ENCODE results near the gene CCER1.

CCER1 gene

DNA sequence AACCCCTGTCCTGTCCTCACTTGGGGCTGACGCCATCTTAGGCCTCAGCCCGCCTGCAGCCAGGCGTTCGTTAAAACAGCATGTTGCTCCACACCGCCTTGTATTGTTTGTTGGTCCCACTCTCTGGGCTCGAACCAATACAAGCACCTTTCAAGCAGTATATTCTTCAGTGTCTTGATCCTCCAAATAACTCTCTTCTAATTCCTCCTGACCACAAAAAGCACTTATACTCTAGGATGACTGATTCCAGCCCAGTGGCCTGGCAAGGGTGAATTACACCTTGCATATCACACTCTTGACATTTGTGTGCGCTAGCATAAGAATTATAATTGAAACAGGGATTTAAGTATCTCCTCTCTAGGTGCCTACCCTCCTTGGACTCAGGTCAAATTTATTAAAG is 7.1 kb downstream of the CCER1 start:
- TF ChIP-seq, protein P1, sequence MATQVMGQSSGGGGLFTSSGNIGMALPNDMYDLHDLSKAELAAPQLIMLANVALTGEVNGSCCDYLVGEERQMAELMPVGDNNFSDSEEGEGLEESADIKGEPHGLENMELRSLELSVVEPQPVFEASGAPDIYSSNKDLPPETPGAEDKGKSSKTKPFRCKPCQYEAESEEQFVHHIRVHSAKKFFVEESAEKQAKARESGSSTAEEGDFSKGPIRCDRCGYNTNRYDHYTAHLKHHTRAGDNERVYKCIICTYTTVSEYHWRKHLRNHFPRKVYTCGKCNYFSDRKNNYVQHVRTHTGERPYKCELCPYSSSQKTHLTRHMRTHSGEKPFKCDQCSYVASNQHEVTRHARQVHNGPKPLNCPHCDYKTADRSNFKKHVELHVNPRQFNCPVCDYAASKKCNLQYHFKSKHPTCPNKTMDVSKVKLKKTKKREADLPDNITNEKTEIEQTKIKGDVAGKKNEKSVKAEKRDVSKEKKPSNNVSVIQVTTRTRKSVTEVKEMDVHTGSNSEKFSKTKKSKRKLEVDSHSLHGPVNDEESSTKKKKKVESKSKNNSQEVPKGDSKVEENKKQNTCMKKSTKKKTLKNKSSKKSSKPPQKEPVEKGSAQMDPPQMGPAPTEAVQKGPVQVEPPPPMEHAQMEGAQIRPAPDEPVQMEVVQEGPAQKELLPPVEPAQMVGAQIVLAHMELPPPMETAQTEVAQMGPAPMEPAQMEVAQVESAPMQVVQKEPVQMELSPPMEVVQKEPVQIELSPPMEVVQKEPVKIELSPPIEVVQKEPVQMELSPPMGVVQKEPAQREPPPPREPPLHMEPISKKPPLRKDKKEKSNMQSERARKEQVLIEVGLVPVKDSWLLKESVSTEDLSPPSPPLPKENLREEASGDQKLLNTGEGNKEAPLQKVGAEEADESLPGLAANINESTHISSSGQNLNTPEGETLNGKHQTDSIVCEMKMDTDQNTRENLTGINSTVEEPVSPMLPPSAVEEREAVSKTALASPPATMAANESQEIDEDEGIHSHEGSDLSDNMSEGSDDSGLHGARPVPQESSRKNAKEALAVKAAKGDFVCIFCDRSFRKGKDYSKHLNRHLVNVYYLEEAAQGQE (IDR thresholded peaks at IDR 0.05; ENCODE audit: low read depth): no peak

DNA sequence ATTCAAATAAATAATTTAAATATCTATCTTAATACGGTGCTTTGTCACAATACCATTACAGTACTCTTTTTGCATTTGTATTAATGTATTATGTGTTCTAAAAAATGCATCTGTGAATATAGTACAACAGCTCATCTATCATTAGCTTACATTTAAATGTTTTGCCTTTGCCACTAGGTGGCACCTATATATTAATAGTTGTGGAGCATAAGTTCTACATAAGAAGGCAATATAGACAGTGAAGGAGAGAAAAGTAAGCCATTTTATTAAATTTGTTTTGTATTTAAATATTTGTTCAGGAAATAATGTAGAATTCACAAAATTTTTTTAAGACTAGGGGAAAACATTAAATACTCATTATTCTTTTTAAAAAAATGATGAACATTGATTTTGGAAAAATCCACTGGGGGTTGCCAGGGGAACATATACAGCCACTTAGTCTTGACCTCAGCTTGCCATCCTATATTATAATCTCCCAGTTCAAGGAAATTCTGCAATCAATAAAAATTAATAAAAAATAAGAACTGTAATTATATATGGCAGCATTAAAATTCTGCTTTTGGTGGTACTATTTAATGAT is 9.8 kb downstream of the CCER1 start:
- TF ChIP-seq, protein P2, sequence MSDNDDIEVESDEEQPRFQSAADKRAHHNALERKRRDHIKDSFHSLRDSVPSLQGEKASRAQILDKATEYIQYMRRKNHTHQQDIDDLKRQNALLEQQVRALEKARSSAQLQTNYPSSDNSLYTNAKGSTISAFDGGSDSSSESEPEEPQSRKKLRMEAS (IDR thresholded peaks at IDR 0.05): no peak
- TF ChIP-seq RAD21 (IDR thresholded peaks at IDR 0.05; ENCODE audit: low read depth): peak; percentile 53

DNA sequence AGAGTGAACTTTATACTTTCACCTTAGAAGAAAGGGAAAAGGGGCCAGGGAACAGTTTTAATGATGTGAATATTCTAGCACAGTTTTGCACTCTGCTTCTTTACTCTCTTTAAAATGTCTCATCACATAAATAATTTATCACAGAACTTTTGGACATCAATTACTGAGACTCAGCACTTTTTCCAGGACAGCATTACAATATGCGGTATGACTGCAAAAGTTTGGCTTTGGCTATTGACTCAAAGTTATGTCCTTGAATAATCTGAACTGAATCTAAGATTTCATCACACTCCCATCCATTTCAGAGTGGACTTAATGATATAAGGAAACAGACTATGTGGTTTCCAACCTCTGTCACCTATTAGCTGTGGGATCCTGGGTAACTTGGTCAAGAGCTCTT is 11.7 kb downstream of the CCER1 start:
- TF ChIP-seq TAF1 (IDR thresholded peaks at IDR 0.05; ENCODE audit: low read depth) (no peak), ZBTB7A (IDR thresholded peaks at IDR 0.05; ENCODE audit: low read depth) (no peak), EP300 (IDR thresholded peaks at IDR 0.05; ENCODE audit: borderline replicate concordance) (no peak), TEAD4 (IDR thresholded peaks at IDR 0.05) (no peak), NFIC (IDR thresholded peaks at IDR 0.05) (no peak), RAD21 (IDR thresholded peaks at IDR 0.05; ENCODE audit: low read depth) (no peak), CREB1 (IDR thresholded peaks at IDR 0.05; ENCODE audit: low read depth) (no peak), TCF12 (IDR thresholded peaks at IDR 0.05; ENCODE audit: low read depth) (no peak), EGR1 (IDR thresholded peaks at IDR 0.05) (no peak), FOXM1 (IDR thresholded peaks at IDR 0.05; ENCODE audit: borderline replicate concordance, low read depth) (no peak), YY1 (IDR thresholded peaks at IDR 0.05; ENCODE audit: low read depth) (no peak), CEBPB (IDR thresholded peaks at IDR 0.05) (no peak)
- TF ChIP-seq, protein P2 (IDR thresholded peaks at IDR 0.05): no peak
- TF ChIP-seq, protein P1 (IDR thresholded peaks at IDR 0.05; ENCODE audit: low read depth): no peak
- TF ChIP-seq, protein P3, sequence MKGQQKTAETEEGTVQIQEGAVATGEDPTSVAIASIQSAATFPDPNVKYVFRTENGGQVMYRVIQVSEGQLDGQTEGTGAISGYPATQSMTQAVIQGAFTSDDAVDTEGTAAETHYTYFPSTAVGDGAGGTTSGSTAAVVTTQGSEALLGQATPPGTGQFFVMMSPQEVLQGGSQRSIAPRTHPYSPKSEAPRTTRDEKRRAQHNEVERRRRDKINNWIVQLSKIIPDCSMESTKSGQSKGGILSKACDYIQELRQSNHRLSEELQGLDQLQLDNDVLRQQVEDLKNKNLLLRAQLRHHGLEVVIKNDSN (IDR thresholded peaks at IDR 0.05): no peak

DNA sequence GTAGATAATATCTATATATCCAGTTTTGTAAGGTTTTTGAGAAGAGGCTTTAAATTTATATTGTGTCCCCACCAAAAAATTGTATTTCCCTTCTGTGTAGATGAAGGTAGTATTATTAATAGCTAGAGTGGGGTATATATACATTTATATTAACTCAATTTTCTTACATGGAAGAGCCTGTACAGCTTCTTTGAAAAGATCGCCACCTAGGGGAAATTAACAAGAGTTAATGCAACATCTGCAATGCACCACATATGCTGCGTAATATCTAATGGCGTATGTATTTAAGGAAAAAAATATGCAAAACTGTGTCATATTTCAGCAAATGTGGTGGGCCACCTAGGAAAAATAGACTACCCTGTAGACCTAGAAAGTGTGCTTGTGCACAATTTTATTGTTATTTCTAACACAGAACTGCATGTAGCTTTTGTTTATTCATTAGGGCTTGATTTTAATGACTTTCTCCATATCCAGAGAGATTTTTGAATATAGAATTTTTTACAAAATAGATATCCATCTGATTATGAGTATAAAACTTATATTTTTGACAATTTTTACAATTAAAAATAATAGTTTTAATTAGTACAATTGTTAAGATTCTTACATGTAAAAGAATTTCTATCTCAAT is 14.0 kb downstream of the CCER1 start:
- TF ChIP-seq RAD21 (IDR thresholded peaks at IDR 0.05; ENCODE audit: low read depth) (peak; percentile 65), TEAD4 (IDR thresholded peaks at IDR 0.05) (no peak)

DNA sequence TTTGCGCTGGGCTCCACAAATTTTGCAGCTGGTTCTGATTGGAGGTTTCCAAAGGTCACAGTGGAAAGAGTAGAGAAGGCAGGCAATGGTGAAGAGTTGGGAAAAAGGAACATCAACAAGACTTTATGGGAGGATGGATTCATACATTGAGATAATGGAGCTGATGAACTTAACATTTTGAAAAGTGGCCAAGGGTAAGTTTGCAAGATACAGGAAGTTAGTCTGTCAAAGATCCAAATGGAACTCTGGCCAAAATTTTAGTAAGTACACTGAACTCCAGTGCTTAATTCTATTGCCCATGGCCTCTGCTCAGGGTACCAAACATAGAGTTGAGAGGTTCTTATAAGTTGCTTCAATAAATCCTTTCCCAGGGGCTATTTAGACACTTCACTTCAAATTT is 15.6 kb downstream of the CCER1 start:
- TF ChIP-seq TEAD4 (IDR thresholded peaks at IDR 0.05) (no peak), YY1 (IDR thresholded peaks at IDR 0.05; ENCODE audit: low read depth) (no peak), EP300 (IDR thresholded peaks at IDR 0.05; ENCODE audit: borderline replicate concordance) (no peak), TAF1 (IDR thresholded peaks at IDR 0.05; ENCODE audit: low read depth) (no peak), RAD21 (IDR thresholded peaks at IDR 0.05; ENCODE audit: low read depth) (no peak), NFIC (IDR thresholded peaks at IDR 0.05) (no peak), EGR1 (IDR thresholded peaks at IDR 0.05) (no peak), ZBTB7A (IDR thresholded peaks at IDR 0.05; ENCODE audit: low read depth) (no peak), TCF12 (IDR thresholded peaks at IDR 0.05; ENCODE audit: low read depth) (no peak)

DNA sequence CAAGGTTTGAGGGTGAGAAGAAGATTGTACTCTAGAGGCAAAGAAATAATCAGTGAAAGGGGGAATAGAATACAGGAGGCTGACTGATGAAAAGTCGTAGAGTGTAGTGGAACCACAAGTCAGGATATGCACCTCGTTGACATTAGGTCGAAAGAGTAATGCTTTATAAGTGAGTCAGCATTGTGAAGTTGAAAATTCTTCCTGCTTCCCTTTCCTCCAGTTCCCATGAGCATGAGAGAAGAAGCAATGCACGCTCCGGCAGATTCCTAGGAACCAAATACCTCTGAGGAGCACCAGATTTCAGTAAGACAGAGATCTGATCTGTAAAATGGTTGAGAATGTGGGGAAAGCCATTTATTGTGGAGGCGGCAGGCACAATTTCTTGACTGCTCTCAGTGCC is 16.5 kb downstream of the CCER1 start:
- TF ChIP-seq TEAD4 (IDR thresholded peaks at IDR 0.05) (no peak), NFIC (IDR thresholded peaks at IDR 0.05) (no peak), ZBTB7A (IDR thresholded peaks at IDR 0.05; ENCODE audit: low read depth) (no peak), CREB1 (IDR thresholded peaks at IDR 0.05; ENCODE audit: low read depth) (no peak), FOXM1 (IDR thresholded peaks at IDR 0.05; ENCODE audit: borderline replicate concordance, low read depth) (no peak)
- TF ChIP-seq, protein P1 (IDR thresholded peaks at IDR 0.05; ENCODE audit: low read depth): no peak
- TF ChIP-seq, protein P2 (IDR thresholded peaks at IDR 0.05): no peak
